Measurements from ENCODE around the gene ZNG1C.
"Not testable (repeated sequence)": the region's sequence is repeated elsewhere in the genome, so short reads cannot be mapped to it uniquely, and the experiment has no call there.

The ZNG1C gene

GRCh38 chr9:68241683-68242082 lies at the start of gene ZNG1C:
Gene ZNG1C (plus strand): TSS chr9:68241983. CDS start chr9:68242032, 49 bp downstream.
- DNase-seq, result not testable (repeated sequence)

GRCh38 chr9:68242437-68242836 lies 654 bp downstream of the ZNG1C start:
- DNase-seq, result not testable (repeated sequence)

DNA sequence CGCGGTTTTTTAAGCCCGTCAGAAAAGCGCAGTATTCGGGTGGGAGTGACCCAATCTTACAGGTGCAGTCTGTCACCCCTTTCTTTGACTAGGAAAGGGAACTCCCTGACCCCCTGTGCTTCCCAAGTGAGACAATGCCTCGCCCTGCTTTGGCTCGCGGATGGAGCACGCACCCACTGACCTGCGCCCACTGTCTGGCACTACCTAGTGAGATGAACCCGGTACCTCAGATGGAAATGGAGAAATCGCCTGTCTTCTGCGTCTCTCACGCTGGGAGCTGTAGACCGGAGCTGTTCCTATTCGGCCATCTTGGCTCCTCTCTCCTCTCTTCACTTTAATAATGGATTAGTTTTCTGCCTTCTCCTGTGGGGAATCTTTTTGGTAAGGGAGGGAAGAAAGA lies 39.3 kb downstream of the ZNG1C start:
- DNase-seq, result not testable (repeated sequence)

GRCh38 chr9:68302567-68302966 lies 60.8 kb downstream of the ZNG1C start, which contains the start of gene FOXD4L3:
Gene FOXD4L3 (plus strand): TSS chr9:68302867. CDS start chr9:68302952, 85 bp downstream.
- DNase-seq, result not testable (repeated sequence)

- DNase-seq, result not testable (repeated sequence)
Observed at GRCh38 chr9:68303771-68304170, 62.0 kb downstream of the ZNG1C start.

DNA sequence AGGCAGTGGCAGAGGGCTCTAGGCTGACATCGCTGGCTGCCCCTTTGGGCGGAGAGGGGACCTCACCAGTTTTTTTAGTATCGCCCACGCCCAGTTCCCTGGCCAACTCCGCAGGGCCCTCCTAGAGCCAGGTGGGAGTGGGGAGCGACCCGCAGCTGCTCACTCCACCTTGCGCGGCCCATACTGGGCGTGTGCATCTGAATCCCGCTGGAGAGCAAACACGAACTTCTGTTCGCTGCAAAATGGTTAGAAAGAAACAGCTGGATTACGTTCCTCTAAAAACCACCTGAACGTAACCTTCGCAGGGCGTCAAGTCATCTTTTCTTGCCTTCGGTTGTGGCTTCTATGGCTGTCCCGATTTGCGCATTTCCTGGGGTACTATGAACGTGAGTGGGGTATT lies 62.4 kb downstream of the ZNG1C start:
- DNase-seq, result not testable (repeated sequence)

- not testable (repeated sequence) for DNase-seq
Observed at GRCh38 chr9:68304777-68305176, 63.0 kb downstream of the ZNG1C start.

- DNase-seq, result not testable (repeated sequence)
Observed at GRCh38 chr9:68305680-68306285, 64.0 kb downstream of the ZNG1C start.

DNA sequence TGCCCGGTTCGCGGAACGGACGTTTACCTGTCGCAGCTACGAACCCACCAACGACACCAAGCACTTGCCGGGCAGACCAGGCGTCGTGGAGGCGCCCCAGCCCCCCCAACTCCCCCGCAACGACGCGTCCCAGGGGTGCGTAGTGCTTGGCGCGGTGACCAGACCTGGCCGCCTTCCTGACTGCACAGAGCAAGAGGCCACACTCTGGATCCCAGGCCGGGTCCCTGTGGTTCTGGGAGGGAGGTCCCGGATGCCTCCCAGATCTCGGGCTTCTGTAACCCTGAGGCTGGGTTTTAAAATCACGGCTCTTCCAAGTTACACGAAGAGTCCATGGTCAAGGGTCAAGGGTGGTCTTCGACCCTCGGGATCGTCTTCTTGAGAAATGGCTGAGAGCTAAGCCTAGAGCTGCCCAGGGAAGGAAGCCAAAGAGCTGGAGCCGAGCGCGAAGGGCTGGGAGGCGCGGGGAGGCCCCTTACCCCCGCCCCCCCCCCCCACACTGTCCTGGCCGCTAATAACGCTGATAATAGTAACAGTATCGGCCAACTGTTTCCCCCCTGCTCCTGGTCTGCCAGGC lies 64.7 kb downstream of the ZNG1C start:
- not testable (repeated sequence) for DNase-seq

- DNase-seq, result not testable (repeated sequence)
Observed at GRCh38 chr9:68307127-68307526, 65.3 kb downstream of the ZNG1C start.

- not testable (repeated sequence) for DNase-seq
Observed at GRCh38 chr9:68307654-68308053, 65.9 kb downstream of the ZNG1C start.

GRCh38 chr9:68311208-68311607 lies 69.4 kb downstream of the ZNG1C start:
- not testable (repeated sequence) for DNase-seq

DNA sequence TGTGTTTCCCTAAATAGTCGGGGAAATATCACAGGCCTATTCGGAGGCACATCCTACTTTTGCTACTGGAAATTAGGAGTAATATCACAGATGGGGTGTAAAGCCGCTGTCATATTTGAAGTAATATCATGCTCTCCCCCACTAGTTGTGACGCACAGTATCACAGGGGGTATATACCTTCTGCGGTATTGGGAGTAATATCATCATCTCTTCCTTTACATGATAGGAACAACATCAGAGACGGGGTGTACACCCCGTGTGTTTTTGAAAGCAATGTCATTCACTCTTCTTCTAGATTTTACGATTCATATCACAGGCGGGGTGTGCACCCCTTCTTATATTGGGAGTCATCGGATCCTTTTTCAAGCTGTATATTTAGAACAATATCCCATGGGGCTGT lies 76.4 kb downstream of the ZNG1C start:
- not testable (repeated sequence) for DNase-seq

DNA sequence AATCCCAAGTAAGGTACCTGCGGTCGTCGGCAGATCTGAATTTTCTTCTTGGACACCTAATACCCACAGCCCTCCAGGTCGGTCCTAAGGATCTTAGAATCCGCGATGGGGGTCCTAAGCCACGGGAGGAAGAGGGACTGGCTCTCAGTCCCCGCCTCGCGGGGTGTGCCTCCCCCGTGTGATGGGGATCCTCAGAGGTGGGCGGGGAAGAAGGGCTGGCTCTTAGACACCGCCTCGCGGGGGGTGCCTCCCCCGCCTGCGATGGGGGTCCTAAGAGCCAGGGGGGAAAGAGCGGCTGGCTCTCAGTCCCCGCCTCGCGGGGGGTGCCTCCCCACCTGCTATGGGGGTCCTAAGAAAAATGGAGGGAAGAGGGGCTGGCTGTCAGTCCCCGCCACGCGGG lies 82.0 kb downstream of the ZNG1C start:
- DNase-seq, result not testable (repeated sequence)

DNA sequence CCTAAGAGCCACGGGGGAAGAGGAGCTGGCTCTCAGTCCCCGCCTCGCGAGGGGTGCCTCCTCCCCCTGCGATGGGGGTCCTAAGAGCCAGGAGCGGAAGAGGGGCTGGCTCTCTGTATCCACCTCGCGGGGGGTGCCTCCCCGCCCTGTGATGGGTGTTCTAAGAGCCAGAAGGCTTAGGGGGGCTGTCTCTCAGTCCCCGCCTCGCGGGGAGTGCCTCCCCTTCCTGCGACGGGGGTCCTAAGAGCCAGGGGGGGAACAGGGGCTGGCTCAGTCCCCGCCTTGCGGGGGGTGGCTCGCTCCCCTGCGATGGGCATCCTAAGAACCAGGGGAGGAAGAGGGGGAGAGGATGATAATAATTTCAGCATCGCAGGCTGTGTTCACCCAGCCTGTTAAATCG lies 82.7 kb downstream of the ZNG1C start:
- not testable (repeated sequence) for DNase-seq

DNA sequence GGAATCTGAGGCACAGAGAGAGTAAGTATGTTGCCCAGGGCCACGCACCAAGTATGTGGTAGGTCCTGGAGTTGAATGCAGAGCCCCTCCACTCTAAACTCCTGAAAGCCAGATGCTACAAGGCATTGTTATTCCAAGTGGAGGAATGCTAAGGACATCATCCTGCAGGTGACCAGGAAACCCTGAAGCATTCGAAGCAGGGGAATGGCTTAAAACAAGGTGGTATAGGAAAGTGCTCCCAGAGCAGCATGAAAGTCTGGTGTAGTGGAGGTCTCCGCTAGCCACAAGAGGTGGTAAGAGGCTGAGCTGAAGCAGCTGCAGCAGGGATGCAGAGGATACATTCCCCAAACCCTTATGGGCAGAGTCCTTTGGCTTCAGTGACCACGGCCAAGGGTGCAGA lies 87.3 kb downstream of the ZNG1C start:
- not testable (repeated sequence) for DNase-seq

- DNase-seq, result not testable (repeated sequence)
Observed at GRCh38 chr9:68330531-68331173, 88.9 kb downstream of the ZNG1C start.

GRCh38 chr9:68332122-68332521 lies 90.3 kb downstream of the ZNG1C start:
- DNase-seq, result not testable (repeated sequence)

GRCh38 chr9:68335935-68336334 lies 94.2 kb downstream of the ZNG1C start:
- DNase-seq, result not testable (repeated sequence)

DNA sequence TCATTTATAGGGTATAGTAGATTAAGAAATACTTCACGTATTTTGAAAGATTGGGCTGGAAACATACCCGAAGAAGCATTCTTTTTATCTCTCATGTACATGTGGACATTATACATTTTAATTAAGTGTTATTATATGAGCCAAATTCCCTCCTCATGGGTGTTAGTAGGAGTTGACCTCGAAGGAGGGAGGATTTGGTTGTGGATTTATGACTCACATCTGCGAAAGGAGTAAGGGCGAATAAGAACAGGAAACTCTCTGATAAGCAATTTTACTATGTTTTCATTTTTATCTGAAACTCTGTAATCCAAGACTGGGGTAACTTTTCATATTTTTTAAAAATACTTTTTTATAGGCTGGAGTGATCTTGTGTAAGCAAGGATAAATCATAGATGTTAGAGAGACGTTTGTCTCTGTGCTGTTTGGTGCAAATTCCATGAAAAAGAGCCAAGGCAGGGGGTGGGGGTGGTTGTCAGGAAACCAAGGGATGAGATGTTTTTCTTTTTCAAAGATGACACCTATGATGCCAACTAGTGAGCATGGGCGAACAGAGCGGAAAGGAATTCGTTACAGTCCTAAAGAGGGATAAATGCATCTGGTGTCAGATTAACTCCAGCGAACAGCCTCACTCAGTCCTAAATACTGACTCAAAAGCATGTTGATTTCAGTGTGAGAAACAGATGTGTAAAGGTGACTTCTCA lies 95.0 kb downstream of the ZNG1C start:
- DNase-seq, result not testable (repeated sequence)

GRCh38 chr9:68338000-68338399 lies 96.2 kb downstream of the ZNG1C start:
- DNase-seq, result not testable (repeated sequence)

DNA sequence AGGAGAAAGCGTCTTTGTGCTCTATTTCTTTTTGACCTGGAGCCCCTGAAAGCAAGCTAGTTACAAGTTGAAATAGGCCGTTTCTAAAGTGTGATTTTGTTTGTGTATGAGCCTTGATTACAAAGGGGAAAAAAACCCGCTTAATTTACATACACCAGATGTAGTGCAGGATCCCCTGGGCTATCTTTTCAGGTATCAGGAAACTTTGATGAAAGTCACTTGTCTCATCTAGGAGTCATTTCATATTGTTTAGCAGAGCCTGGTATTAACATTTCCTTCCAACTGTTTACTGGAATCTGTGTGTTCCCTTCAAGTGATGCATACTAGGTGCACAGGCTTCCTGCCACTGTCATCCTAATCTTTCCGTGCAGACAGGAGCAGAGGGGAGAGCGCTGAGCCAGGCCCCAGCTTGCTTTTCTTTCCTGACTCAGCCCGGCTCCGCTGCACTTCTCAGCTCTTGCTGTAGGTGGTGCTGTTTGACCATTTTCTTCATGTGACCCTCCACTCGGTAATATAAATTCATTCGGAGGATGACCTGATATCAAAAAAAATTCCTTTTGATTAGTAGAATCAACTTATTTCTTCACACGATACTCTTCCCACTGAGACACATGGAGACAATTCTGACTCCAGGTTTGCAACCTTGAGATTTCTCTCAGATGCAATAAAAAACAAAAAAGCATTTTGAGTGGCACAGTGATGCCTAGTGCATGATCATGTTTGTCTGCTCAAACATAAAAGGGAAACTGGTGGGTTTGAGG lies 100.7 kb downstream of the ZNG1C start:
- DNase-seq, result not testable (repeated sequence)

- not testable (repeated sequence) for DNase-seq
Observed at GRCh38 chr9:68343242-68343641, 101.5 kb downstream of the ZNG1C start.
